ENCODE measurements around the gene ADAMTS16.

ADAMTS16 gene

DNA sequence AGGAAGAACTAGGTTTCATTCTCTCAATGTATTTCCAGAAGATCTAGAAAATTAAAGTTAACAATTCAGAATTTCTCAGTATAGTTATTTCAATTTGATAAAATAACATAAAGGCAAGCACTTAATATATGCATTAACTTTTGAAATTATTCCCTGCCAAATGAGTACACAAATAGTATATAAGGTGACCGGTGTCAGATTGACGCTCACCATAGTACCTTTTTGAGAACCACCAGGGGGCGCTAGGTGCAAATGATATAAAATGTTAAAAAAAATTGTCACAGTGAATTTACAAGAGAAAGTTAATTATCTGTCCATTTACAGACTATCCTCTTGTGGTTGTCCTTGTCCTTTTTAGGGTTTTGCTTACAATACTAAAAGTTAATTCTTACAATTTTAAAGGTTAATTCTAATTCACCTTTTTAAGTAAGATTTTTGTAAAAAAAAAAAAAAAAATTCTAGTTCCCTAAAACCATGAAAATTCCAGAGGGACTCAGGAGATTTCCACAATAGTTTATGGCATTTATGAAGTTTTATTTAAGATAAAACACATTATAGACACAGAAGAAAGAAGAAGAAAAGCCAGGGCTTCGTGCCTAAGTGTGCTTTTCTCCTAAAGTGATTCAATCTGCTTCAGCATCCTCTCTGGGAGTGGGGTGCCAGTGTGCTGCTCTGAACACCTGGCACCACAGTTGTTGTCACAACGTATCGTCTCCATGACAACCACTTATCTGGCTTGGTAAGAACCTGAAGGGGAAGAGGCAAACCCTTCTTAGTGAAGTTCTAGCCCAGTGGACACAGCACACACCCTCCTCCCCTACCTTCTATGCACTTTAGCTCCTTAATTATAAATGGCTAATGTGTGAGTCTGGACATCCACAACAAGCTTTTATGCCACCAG is 1.7 kb downstream of the ADAMTS16 start:
- peak; percentile 22 for DNase-seq

DNA sequence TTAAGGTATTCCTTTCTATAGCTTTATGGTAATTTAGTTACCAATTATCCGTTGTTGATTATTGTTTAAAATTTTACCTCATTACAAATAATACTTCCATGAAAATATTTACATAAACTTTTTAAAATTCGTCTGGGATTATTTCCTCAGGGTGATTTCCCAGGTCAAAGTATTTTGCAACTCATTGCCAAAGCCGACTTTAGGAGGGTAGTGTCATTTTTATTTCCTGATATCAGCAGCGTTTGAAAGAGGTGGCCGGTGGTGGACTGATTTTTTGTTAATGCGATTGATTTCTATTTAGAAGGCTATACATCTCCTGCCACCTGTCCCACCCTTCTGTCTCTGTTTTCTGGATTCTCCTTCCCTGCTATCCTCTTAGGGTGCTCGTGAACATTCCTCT is 4.3 kb downstream of the ADAMTS16 start:
- no peak for DNase-seq

DNA sequence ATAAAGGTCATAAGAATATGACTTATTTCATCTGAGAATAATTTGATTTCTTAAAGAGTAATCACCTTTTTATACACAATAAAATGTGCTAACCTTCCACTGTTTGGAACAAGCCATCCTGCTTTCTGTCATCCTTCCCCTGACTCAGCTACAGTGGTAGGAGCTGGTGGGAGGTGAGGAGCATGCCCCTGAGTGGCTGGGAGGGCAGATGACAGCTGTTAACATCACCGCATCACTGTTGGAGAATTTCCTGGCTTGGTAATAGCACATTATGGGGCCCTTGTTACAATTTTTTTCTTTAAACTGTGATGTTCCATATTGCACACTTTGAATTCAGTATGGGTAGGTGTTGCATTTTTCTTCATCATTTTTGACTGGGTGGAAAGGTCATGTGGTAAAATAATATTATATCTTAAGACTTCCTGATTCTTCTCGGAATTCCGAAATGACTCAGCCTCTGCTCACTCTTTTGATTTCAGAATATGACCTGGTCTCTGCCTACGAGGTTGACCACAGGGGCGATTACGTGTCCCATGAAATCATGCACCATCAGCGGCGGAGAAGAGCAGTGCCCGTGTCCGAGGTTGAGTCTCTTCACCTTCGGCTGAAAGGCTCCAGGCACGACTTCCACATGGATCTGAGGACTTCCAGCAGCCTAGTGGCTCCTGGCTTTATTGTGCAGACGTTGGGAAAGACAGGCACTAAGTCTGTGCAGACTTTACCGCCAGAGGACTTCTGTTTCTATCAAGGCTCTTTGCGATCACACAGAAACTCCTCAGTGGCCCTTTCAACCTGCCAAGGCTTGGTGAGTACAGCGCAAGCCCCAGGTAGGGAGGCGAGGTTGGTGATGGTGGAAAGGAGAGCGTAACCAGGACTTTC is 5.8 kb downstream of the ADAMTS16 start:
- DNase-seq = no peak

GRCh38 chr5:5146530-5147160 is 6.5 kb downstream of the ADAMTS16 start:
- no peak for DNase-seq

- DNase-seq = no peak
Measured at GRCh38 chr5:5149154-5149553, 9.0 kb downstream of the ADAMTS16 start.

GRCh38 chr5:5150667-5151066 is 10.5 kb downstream of the ADAMTS16 start:
- no peak for DNase-seq

- no peak for DNase-seq
Measured at GRCh38 chr5:5154733-5155132, 14.6 kb downstream of the ADAMTS16 start.

GRCh38 chr5:5155617-5156016 is 15.5 kb downstream of the ADAMTS16 start:
- DNase-seq = no peak

- no peak for DNase-seq
Measured at GRCh38 chr5:5156471-5157082, 16.4 kb downstream of the ADAMTS16 start.

DNA sequence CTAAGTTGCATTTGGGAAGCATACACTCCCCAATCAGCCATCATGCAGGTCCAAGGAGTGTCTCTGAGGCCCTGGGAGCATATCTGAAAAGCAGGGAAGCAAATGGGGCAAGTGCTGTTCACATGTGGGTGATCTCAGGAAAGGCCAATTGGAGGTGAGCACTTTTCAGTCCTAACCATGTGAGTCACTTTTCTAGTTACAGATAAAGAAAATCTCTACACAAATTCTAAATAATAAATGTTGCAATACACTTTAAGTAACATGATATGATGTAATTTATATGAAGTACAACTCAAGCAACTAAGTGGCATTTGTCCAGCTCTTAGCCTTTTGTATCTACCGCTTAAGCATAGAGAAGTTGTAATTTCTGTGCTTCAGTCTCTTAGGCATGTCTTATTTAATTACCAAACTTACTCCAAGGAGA is 18.4 kb downstream of the ADAMTS16 start:
- no peak for DNase-seq

- no peak for DNase-seq
Measured at GRCh38 chr5:5159282-5160103, 19.4 kb downstream of the ADAMTS16 start.

DNA sequence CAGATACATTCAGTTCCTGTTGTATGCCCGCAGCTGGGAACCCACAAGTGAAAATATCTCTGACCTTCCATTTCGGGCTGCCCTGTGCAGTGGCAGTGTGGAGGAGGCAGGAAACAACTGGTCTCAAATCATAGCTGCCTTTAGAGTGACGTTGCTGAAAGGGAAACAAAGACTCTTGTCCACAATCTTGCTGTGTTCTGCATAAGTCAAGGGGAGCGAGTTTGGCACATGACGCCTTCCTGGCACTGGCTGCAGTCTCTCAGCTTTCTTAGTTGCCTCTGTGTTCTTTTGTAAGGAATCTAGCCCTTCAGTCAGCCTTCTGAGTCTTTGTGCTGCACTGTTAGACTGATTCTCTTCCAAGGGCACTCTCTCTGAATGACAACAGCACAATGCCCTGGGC is 24.0 kb downstream of the ADAMTS16 start:
- DNase-seq = no peak

GRCh38 chr5:5165541-5166002 is 25.4 kb downstream of the ADAMTS16 start:
- no peak for DNase-seq

GRCh38 chr5:5169466-5169865 is 29.3 kb downstream of the ADAMTS16 start:
- no peak for DNase-seq

GRCh38 chr5:5178136-5178535 is 38.0 kb downstream of the ADAMTS16 start:
- DNase-seq = no peak

GRCh38 chr5:5178580-5178979 is 38.5 kb downstream of the ADAMTS16 start:
- no peak for DNase-seq

DNA sequence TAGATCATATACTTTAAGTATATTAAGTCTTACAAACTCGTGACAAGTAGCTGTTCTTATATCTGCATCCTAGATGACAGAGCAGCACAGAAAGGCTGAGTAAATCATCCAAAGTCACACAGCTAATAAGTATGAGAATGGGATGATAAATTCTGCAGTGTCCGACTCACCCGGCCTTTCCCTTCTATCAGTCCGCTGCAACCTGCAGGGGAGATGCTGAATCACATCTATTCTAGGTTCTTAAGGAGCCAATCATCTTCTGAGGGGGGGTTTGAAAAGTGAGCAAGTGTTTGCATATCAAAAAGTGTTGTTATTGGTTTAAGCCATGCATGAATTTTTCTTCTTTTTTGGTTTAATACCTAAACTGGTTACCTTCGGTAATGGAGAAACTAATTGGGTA is 38.9 kb downstream of the ADAMTS16 start:
- no peak for DNase-seq

GRCh38 chr5:5179597-5179996 is 39.5 kb downstream of the ADAMTS16 start:
- DNase-seq = no peak

GRCh38 chr5:5181650-5182324 is 41.7 kb downstream of the ADAMTS16 start:
- DNase-seq = no peak

- no peak for DNase-seq
Measured at GRCh38 chr5:5182508-5183188, 42.5 kb downstream of the ADAMTS16 start.
